Gastrocnemius medialis (tissue), 4 donors: Measurements from ENCODE around the gene TADA2A.

Experiments used
- CTCF ChIP-seq, 5 experiments: fragments of 450-650 bp in 3 of 5; fragments of 200-600 bp in 2 of 5; sonication (generic) in 2 of 5; IDR thresholded peaks in 4 of 5; conservative IDR thresholded peaks in 1 of 5; 1 replicate in 4 of 5; 2 replicates in 1 of 5; pipeline ENCODE4 v1.5.1; 2016 to 2019; ENCODE audit warnings: antibody characterized with exemption in 5 of 5, mild to moderate bottlenecking in 3 of 5, moderate library complexity in 3 of 5
- POLR2A ChIP-seq, 2 donors: fragments of 450-650 bp; IDR thresholded peaks; one replicate each; pipeline ENCODE4 v1.6.1; 2017; ENCODE audit warnings: antibody characterized with exemption in 2 of 2, mild to moderate bottlenecking in 2 of 2, moderate library complexity in 2 of 2

- no peak for TF ChIP-seq POLR2A (IDR thresholded peaks at IDR 0.05)
- no peak for TF ChIP-seq CTCF (IDR thresholded peaks at IDR 0.05 in 4 of 5, conservative IDR thresholded peaks at IDR 0.05 in 1 of 5)
These were observed 55.0 kb downstream of the TADA2A start for GRCh38 chr17:37461668-37462067.
